MM.1S (cell line): ENCODE results near the gene SEMG1.
A peak's percentile ranks its signal among the peaks of the same experiment; 100 is the strongest.

Experiments
- DNase-seq: peaks from one replicate; pipeline ENCODE4 v3.0.0-alpha.2; 2015
- H2AFZ ChIP-seq: fragments of 300-600 bp; sonication (generic); 2 replicates; pipeline ENCODE4 v1.6.0; 2016; ENCODE audit warnings: antibody characterized with exemption, low read length
- H3F3A ChIP-seq: fragments of 300-600 bp; sonication (generic); 2 replicates; pipeline ENCODE4 v1.6.1; 2016; ENCODE audit warnings: mild to moderate bottlenecking, antibody characterized with exemption, low read length, moderate library complexity, mixed read lengths; ENCODE audit not compliant: insufficient read depth
- H3K27ac ChIP-seq: fragments of 300-600 bp; sonication (generic); 2 replicates; pipeline ENCODE4 v1.5.1; 2016; ENCODE audit warnings: mild to moderate bottlenecking, low read length
- H3K27me3 ChIP-seq: fragments of 300-600 bp; sonication (generic); replicated peaks from 2 replicates; pipeline ENCODE4 v1.6.0; 2016; ENCODE audit warnings: low read length; ENCODE audit not compliant: insufficient read depth
- H3K36me3 ChIP-seq: fragments of 300-600 bp; sonication (generic); replicated peaks from 2 replicates; pipeline ENCODE4 v1.6.1; 2016; ENCODE audit warnings: mild to moderate bottlenecking, low read length, mixed read lengths; ENCODE audit not compliant: insufficient read depth
- H3K4me1 ChIP-seq: fragments of 300-600 bp; sonication (generic); 2 replicates; pipeline ENCODE4 v1.6.1; 2016; ENCODE audit warnings: low read length, mixed read lengths
- H3K4me2 ChIP-seq: fragments of 300-600 bp; sonication (generic); 2 replicates; pipeline ENCODE4 v1.6.0; 2016; ENCODE audit warnings: low read depth, low read length
- H3K4me3 ChIP-seq: fragments of 300-600 bp; sonication (generic); 2 replicates; pipeline ENCODE4 v1.5.1; 2016; ENCODE audit warnings: low read length, mixed read lengths
- H3K79me2 ChIP-seq: fragments of 300-600 bp; sonication (generic); 2 replicates; pipeline ENCODE4 v1.6.1; 2016; ENCODE audit warnings: mixed run types, low read length, mixed read lengths
- H3K9ac ChIP-seq: fragments of 300-600 bp; sonication (generic); 2 replicates; pipeline ENCODE4 v1.6.1; 2016; ENCODE audit warnings: low read length, mixed read lengths
- H3K9me2 ChIP-seq: fragments of 300-600 bp; sonication (generic); replicated peaks from 2 replicates; pipeline ENCODE4 v1.6.1; 2016; ENCODE audit warnings: mild to moderate bottlenecking, low read length, mixed read lengths; ENCODE audit not compliant: insufficient read depth
- H3K9me3 ChIP-seq: fragments of 300-600 bp; sonication (generic); replicated peaks from 2 replicates; pipeline ENCODE4 v1.6.1; 2016; ENCODE audit warnings: mild to moderate bottlenecking, low read length, mixed read lengths; ENCODE audit not compliant: insufficient read depth
- H4K20me1 ChIP-seq: fragments of 300-600 bp; sonication (generic); 2 replicates; pipeline ENCODE4 v1.6.1; 2016; ENCODE audit warnings: mild to moderate bottlenecking, low read length, moderate library complexity, mixed read lengths; ENCODE audit not compliant: insufficient read depth
- CTCF ChIP-seq: fragments of 300-600 bp; sonication (generic); IDR thresholded peaks from 2 replicates; pipeline ENCODE4 v1.5.1; 2016; ENCODE audit warnings: antibody characterized with exemption, low read length, mixed read lengths
- EZH2 ChIP-seq: fragments of 300-600 bp; sonication (generic); optimal IDR thresholded peaks from 2 replicates; pipeline ENCODE3; 2017; ENCODE audit warnings: low read depth, mild to moderate bottlenecking, antibody characterized with exemption, low read length, mixed read lengths
- EZH2phosphoT487 ChIP-seq: fragments of 300-600 bp; sonication (generic); IDR thresholded peaks from 2 replicates; pipeline ENCODE4 v1.6.1; 2018; ENCODE audit warnings: antibody characterized with exemption, low read length

SEMG1 gene

GRCh38 chr20:45251884-45252560, 45.2 kb downstream of the SEMG1 start:
- Histone ChIP-seq H3K9ac (no peak overlapping the region), H3K36me3 (no peaks in the 10 kb centered on the region), H3K9me3 (no peaks in the 10 kb centered on the region), H3K79me2 (no peaks in the 10 kb centered on the region), H3K4me1 (peaks cover 15% of the 10 kb centered on the region), H4K20me1 (no peaks in the 10 kb centered on the region), H3K27ac (no peak overlapping the region), H3K4me3 (no peak overlapping the region), H3K4me2 (no peak overlapping the region), H3K9me2 (no peaks in the 10 kb centered on the region), H3F3A (peaks cover 15% of the 10 kb centered on the region), H3K27me3 (no peaks in the 10 kb centered on the region), H2AFZ (no peak overlapping the region)
- no peak for DNase-seq
- no peak for TF ChIP-seq EZH2phosphoT487
- no peak for TF ChIP-seq EZH2
- no peak for TF ChIP-seq CTCF

GRCh38 chr20:45253261-45253660, 46.4 kb downstream of the SEMG1 start:
- Histone ChIP-seq H3K36me3 (no peaks in the 10 kb centered on the region), H3F3A (peaks cover 15% of the 10 kb centered on the region), H2AFZ (no peak overlapping the region), H3K9me2 (no peaks in the 10 kb centered on the region), H3K9me3 (no peaks in the 10 kb centered on the region), H3K9ac (no peak overlapping the region), H3K27ac (no peak overlapping the region), H3K27me3 (no peaks in the 10 kb centered on the region), H4K20me1 (no peaks in the 10 kb centered on the region), H3K4me3 (no peak overlapping the region), H3K4me2 (no peak overlapping the region), H3K79me2 (no peaks in the 10 kb centered on the region), H3K4me1 (peaks cover 15% of the 10 kb centered on the region)
- DNase-seq: no peak
- no peak for TF ChIP-seq CTCF
- TF ChIP-seq EZH2phosphoT487: no peak
- TF ChIP-seq EZH2: no peak

GRCh38 chr20:45254383-45255262, 47.8 kb downstream of the SEMG1 start, which contains the start of gene SLPI:
Gene SLPI (minus strand): TSS chr20:45254564. CDS start chr20:45254543, 21 bp downstream.
- H3K36me3 ChIP-seq: no peaks in the 10 kb centered on the region
- peak; percentile 60 for DNase-seq
- TF ChIP-seq EZH2phosphoT487: no peak
- no peak for TF ChIP-seq CTCF
- no peak for TF ChIP-seq EZH2
- H3F3A ChIP-seq: peaks cover 15% of the 10 kb centered on the region
- no peak within 1 kb of the TSS for H2AFZ ChIP-seq
- peak within 1 kb of the TSS; percentile 35; the same call in 1 of the 2 replicates for H3K4me2 ChIP-seq
- H3K79me2 ChIP-seq: no peaks in the 10 kb centered on the region
- no peak within 1 kb of the TSS for H3K9ac ChIP-seq
- H4K20me1 ChIP-seq: no peaks in the 10 kb centered on the region
- H3K9me3 ChIP-seq: no peaks in the 10 kb centered on the region
- H3K27ac ChIP-seq: 0 out of 2 replicates have a peak within 1 kb of the TSS, but pooled peaks have one; percentile 4
- H3K4me1 ChIP-seq: peaks cover 15% of the 10 kb centered on the region
- H3K4me3 ChIP-seq: no peak within 1 kb of the TSS
- H3K9me2 ChIP-seq: no peaks in the 10 kb centered on the region
- H3K27me3 ChIP-seq: no peaks in the 10 kb centered on the region
